Measurements from ENCODE around the gene FGF12.
A peak's percentile ranks its signal among the peaks of the same experiment; 100 is the strongest.

Gene FGF12

GRCh38 chr3:192128922-192129321, 598.4 kb downstream of the FGF12 start:
- no peak for TF ChIP-seq CTCF (IDR thresholded peaks at IDR 0.05; ENCODE audit: insufficient read depth, missing control alignments)
- FAIRE-seq (no peak), DNase-seq (ENCODE audit: insufficient read length, low spot score) (no peak)

- DNase-seq (ENCODE audit: insufficient read length, low spot score) (no peak), FAIRE-seq (no peak)
- TF ChIP-seq CTCF (IDR thresholded peaks at IDR 0.05; ENCODE audit: insufficient read depth, missing control alignments) = no peak
Measured at GRCh38 chr3:192128060-192128459, 599.3 kb downstream of the FGF12 start.

GRCh38 chr3:192122832-192123594, 604.3 kb downstream of the FGF12 start:
- FAIRE-seq (no peak), DNase-seq (ENCODE audit: insufficient read length, low spot score) (no peak)
- TF ChIP-seq CTCF (IDR thresholded peaks at IDR 0.05; ENCODE audit: insufficient read depth, missing control alignments) = no peak

- no peak for DNase-seq (ENCODE audit: insufficient read length, low spot score)
Measured at GRCh38 chr3:192121923-192122322, 605.4 kb downstream of the FGF12 start.

GRCh38 chr3:192108820-192109219, 618.5 kb downstream of the FGF12 start:
- no peak for FAIRE-seq
- TF ChIP-seq CTCF (IDR thresholded peaks at IDR 0.05; ENCODE audit: insufficient read depth, missing control alignments) = no peak
- no peak for DNase-seq (ENCODE audit: insufficient read length, low spot score)

More at GRCh38 chr3:192121923-192122322, 605.4 kb downstream of the FGF12 start:
- FAIRE-seq = no peak
- TF ChIP-seq CTCF (IDR thresholded peaks at IDR 0.05; ENCODE audit: insufficient read depth, missing control alignments) = no peak

GRCh38 chr3:192106543-192106942, 620.8 kb downstream of the FGF12 start:
- peak; percentile 32 for TF ChIP-seq CTCF (IDR thresholded peaks at IDR 0.05; ENCODE audit: insufficient read depth, missing control alignments)
- no peak for FAIRE-seq

GRCh38 chr3:192092388-192093005, 634.8 kb downstream of the FGF12 start:
- DNase-seq (ENCODE audit: insufficient read length, low spot score) (no peak), FAIRE-seq (no peak)
- no peak for TF ChIP-seq CTCF (IDR thresholded peaks at IDR 0.05; ENCODE audit: insufficient read depth, missing control alignments)

More at GRCh38 chr3:192106543-192106942, 620.8 kb downstream of the FGF12 start:
- no peak for DNase-seq (ENCODE audit: insufficient read length, low spot score)
